HTR-8/SVneo (cell line): ENCODE results near the gene KIF12.
"Not testable (repeated sequence)": the region's sequence is repeated elsewhere in the genome, so short reads cannot be mapped to it uniquely, and the experiment has no call there.

Experiments
- DNase-seq: peaks from one replicate; pipeline ENCODE4 v3.0.0; 2011; ENCODE audit warnings: low spot score, mixed read lengths; ENCODE audit not compliant: insufficient read length
- FAIRE-seq: peaks from 2 replicates; lab custom pipeline; 2011; peaks lifted over from hg19 to GRCh38; lab: Jason Lieb, UNC

The KIF12 gene

DNA sequence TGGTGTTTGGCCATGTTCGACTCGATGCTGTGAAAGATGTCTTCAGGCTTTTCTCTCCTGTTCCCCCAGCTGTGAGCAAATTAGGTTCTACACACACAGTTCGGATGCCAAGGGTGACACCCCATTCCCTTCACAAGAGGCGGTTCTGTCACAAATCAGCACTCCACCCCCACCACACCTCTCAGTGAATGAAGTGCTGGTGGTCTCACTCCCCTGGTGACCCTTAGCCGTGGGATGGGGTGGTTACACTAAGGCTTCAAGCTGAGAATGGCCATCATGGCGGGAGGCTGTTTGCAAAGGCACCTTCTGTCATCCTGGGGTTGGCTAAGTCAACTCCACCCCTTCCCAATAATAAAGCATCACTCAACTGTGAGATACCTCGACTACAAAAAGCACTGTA is 47.4 kb downstream of the KIF12 start:
- no peak for FAIRE-seq

DNA sequence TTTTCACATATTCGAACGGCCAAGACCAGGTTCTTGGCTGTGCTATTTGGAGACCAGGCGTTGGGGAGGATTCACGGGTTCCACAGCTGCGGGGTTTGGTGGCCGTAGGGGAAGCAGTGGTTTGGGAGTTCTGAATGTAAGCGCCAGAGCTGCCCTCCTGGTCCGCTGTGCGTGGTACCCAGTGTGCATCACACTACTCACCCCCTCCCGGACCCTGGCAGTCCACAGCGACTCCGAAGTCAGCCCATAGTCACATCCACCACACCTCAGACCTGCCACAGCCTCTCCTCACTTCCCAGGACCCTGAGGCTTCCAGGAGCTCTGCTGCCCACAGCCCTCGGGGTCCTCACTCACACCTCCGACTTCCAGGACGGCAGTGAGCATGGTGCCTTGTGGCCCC is 47.8 kb downstream of the KIF12 start:
- DNase-seq (no peak), FAIRE-seq (no peak)

More for the DNA sequence above, 47.4 kb downstream of the KIF12 start:
- no peak for DNase-seq

DNA sequence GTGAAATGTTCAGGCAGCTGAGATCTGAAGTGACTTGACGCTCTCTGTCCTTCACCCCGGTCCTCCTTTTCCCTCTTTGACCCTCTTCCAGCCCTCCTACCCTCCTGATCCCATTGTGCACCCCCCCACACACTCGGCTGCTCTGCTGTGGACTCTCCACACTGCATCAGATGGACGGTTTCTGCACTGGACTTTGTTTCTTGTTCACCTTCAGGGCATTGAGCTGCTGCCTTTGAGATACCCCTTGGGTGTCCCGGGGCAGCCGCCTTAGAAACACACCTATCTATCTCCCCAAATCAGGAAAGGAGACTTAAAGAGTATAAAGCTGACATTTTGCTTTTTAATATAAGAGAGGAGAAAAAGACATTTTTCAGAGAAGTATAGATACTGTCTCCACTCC is 48.4 kb downstream of the KIF12 start:
- DNase-seq: no peak
- no peak for FAIRE-seq

DNA sequence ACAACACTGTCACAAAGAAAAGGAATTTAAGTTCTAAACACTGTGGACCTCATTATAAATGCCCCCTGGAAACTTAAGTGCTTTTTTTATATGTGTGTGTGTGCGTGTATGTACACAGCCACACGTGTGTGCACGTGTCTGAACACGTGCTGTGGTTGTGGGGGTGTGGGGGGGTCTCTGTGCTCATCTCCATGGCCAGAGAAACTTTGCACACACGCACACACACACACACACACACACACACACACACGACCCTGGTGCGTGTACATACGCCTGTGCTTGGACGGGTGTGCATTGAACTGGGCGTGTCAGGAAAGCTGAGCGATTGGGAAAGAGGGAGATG is 48.9 kb downstream of the KIF12 start:
- DNase-seq (no peak), FAIRE-seq (no peak)

DNA sequence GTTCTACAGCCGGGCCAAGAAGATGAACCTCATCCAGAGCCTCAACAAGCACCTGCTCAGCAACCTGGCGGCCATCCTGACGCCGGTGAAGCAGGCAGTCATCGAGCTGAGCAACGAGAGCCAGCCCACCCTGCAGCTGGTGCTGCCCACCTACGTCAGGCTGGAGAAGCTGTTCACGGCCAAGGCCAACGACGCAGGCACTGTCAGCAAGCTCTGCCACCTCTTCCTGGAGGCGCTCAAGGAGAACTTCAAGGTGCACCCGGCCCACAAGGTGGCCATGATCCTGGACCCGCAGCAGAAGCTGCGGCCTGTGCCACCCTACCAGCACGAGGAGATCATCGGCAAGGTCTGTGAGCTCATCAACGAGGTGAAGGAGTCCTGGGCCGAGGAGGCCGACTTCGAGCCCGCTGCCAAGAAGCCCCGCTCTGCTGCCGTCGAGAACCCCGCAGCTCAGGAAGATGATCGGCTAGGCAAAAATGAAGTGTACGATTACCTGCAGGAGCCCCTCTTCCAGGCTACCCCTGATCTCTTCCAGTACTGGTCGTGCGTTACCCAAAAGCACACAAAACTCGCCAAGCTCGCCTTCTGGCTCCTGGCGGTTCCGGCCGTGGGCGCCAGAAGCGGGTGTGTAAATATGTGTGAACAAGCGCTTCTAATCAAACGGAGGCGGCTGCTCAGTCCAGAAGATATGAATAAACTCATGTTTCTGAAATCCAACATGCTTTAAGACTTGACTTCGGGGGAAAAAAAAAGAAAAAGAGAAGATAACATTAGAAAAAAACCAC is 49.5 kb downstream of the KIF12 start:
- FAIRE-seq (no peak), DNase-seq (no peak)

DNA sequence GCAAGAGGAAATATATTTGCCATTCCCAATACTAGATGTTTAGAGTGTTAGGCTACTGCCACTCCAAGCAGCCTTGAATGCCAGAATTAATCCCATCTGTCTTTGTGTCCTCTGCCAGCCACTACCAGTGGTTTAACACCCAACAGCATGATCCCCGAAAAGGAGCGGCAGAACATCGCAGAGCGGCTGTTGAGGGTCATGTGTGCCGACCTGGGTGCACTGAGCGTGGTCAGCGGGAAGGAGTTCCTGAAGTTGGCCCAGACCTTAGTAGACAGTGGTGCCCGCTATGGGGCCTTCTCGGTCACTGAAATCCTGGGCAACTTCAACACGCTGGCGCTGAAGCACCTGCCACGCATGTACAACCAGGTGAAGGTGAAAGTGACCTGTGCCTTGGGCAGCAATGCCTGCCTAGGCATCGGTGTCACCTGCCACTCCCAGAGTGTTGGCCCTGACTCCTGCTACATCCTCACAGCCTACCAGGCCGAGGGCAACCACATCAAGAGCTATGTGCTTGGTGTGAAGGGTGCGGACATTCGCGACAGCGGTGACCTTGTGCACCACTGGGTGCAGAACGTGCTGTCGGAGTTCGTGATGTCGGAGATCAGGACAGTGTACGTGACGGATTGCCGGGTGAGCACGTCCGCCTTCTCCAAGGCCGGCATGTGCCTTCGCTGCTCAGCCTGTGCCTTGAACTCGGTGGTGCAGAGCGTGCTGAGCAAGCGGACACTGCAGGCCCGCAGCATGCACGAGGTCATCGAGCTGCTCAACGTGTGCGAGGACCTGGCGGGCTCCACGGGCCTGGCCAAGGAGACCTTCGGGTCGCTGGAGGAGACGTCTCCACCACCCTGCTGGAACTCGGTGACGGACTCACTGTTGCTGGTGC is 50.3 kb downstream of the KIF12 start:
- no peak for DNase-seq
- no peak for FAIRE-seq

DNA sequence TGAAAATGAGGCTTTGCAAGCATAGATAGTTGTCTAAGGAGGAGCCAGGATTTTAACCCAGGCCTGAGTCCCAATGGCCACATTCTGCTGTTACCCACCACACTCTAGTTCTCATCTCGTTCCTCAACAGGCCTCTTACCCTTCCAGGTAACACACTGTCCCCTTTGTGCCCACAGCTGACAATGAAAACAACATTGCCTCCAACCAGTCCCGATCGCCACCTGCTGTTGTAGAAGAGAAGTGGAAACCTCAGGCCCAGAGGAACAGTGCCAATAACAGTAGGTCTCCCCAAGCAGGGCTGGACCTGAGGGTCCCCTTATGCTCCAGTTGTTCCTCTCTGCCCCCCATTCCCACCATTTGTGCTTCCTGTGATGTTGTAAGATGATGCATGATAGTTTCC is 51.4 kb downstream of the KIF12 start:
- FAIRE-seq (no peak), DNase-seq (no peak)

DNA sequence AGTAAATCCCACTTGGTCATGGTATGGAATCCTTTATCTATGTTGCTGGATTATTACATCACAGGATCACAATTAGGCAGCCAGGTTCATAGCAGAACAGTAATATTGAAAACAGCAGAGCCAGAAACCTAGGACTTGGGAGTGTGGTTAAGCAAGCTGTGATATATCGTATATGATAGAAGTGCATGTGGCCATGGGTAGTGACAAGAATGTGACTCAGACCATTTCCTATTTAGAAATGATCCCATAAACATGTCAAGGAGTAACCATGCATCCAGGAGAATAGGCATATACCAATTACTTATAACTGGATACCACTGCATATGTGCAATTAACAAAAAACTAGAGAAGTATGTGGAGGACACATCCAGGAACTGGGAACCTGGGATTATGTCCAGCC is 52.2 kb downstream of the KIF12 start:
- FAIRE-seq: no peak
- no peak for DNase-seq

DNA sequence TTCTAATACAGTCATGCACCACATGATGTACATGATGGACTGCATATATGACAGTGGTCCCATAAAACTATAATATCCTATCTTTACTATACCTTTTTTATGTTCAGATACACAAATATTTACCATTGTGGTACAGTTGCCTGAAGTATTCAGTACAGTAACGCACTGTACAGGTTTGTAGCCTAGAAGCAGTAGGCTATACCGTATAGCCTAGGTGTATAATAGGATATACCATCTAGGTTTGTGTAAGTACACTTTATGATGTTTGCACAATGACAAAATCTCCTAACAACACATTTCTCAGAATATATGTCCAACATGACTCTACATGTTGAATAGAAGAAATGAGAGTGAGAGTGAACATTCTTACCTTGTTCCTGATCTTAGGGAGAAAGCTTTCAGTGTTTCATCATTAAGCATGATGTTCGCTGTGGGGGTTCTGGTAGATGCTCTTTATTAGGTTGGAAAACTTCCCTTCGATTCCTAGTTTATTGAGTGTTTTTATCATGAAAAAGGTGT is 52.8 kb downstream of the KIF12 start:
- FAIRE-seq (no peak), DNase-seq (no peak)

DNA sequence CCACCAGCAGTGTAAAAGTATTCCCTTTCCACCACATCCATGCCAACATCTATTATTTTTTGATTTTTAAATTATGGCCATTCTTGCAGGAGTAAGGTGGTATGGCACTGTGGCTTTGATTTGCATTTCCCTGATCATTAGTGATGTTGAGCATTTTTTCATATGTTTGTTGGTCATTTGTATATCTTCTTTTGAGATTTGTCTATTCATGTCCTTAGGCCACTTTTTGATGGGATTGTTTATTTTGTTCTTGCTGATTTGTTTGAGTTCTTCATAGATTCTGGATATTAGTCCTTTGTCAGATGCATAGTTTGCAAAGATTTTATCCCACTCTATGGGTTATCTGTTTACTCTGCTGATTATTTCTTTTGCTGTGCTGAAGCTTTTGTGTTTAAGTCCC is 55.4 kb downstream of the KIF12 start:
- not testable (repeated sequence) for DNase-seq, FAIRE-seq
